HEK293 (cell line): Measurements from ENCODE around the gene PLA2G4A.

Experiments used
- CTCF ChIA-PET: fragments of 350-600 bp; formaldehyde crosslinking; extraction: SDS; loops from one replicate; lab custom pipeline; 2021; ENCODE audit warnings: antibody characterized with exemption; lab: Yijun Ruan, JAX
- POLR2A ChIA-PET: fragments of 300-600 bp; formaldehyde crosslinking; extraction: SDS; loops from one replicate; lab custom pipeline; 2020; ENCODE audit warnings: antibody characterized with exemption, inconsistent platforms; lab: Yijun Ruan, JAX
- H3K27ac ChIP-seq: fragments of 200-500 bp; sonication (Bioruptor generic); 2 replicates; pipeline ENCODE4 v1.5.1; 2014; ENCODE audit warnings: low read depth, low read length, control low read depth, inconsistent platforms; ENCODE audit errors: extremely low read depth
- H3K36me3 ChIP-seq, 2 experiments: fragments of 200-500 bp in 1 of 2; sonication (Bioruptor generic) in 1 of 2; 1 replicate in 1 of 2; 2 replicates in 1 of 2; pipeline ENCODE4 v1.5.1; 2014 to 2017; ENCODE audit warnings: inconsistent platforms in 2 of 2, low read length in 2 of 2; ENCODE audit not compliant: control insufficient read depth in 2 of 2, insufficient read depth in 1 of 2
- H3K4me1 ChIP-seq: fragments of 200-500 bp; sonication (Bioruptor generic); 2 replicates; pipeline ENCODE4 v1.5.1; 2014; ENCODE audit warnings: mild to moderate bottlenecking, low read length, inconsistent platforms; ENCODE audit not compliant: control insufficient read depth, insufficient read depth
- H3K4me3 ChIP-seq: 2 replicates; pipeline ENCODE4 v1.5.1; 2011; ENCODE audit warnings: low read depth, mild to moderate bottlenecking, control low read depth, low read length, moderate library complexity
- H3K9me3 ChIP-seq: fragments of 200-500 bp; sonication (Bioruptor generic); 2 replicates; pipeline ENCODE4 v1.5.1; 2014; ENCODE audit warnings: low read depth, low read length, inconsistent platforms; ENCODE audit not compliant: control insufficient read depth, insufficient read depth
- GLI4 ChIP-seq: fragments of 450-650 bp; formaldehyde crosslinking; IDR thresholded peaks from 2 replicates; pipeline ENCODE4 v1.5.1; 2016; ENCODE audit warnings: missing biosample characterization, missing genetic modification characterization
- HOXC10 ChIP-seq: sonication (generic); formaldehyde crosslinking; IDR thresholded peaks from 2 replicates; pipeline ENCODE4 v1.8.1; 2023; ENCODE audit warnings: mild to moderate bottlenecking, missing genetic modification reagents
- REPIN1 ChIP-seq: fragments of 450-650 bp; formaldehyde crosslinking; IDR thresholded peaks from 2 replicates; pipeline ENCODE4 v1.5.1; 2017; ENCODE audit warnings: missing biosample characterization, missing genetic modification characterization, low read depth
- SCRT1 ChIP-seq: fragments of 450-650 bp; formaldehyde crosslinking; IDR thresholded peaks from 2 replicates; pipeline ENCODE4 v1.5.1; 2016; ENCODE audit warnings: missing biosample characterization, missing genetic modification characterization, borderline replicate concordance
- ZNF223 ChIP-seq: fragments of 450-650 bp; formaldehyde crosslinking; IDR thresholded peaks from 2 replicates; pipeline ENCODE4 v1.5.1; 2016; ENCODE audit warnings: missing biosample characterization, missing genetic modification characterization
- ZNF341 ChIP-seq: fragments of 450-650 bp; formaldehyde crosslinking; IDR thresholded peaks from 2 replicates; pipeline ENCODE4; 2016; ENCODE audit warnings: low read depth, missing biosample characterization, missing genetic modification characterization
- ZNF501 ChIP-seq: fragments of 450-650 bp; formaldehyde crosslinking; IDR thresholded peaks from 2 replicates; pipeline ENCODE4 v1.5.1; 2016; ENCODE audit warnings: missing biosample characterization, missing genetic modification characterization
- ZNF544 ChIP-seq: fragments of 450-650 bp; formaldehyde crosslinking; IDR thresholded peaks from 2 replicates; pipeline ENCODE4 v1.5.0; 2017; ENCODE audit warnings: missing biosample characterization, missing genetic modification characterization
- ZNF585B ChIP-seq: fragments of 450-650 bp; formaldehyde crosslinking; IDR thresholded peaks from 2 replicates; pipeline ENCODE4 v1.5.1; 2016; ENCODE audit warnings: missing biosample characterization, missing genetic modification characterization
- ZNF626 ChIP-seq: fragments of 450-650 bp; sonication (Bioruptor Pico); formaldehyde crosslinking; IDR thresholded peaks from 2 replicates; pipeline ENCODE4 v1.5.1; 2018; ENCODE audit warnings: missing biosample characterization, missing genetic modification characterization, inconsistent platforms
- ZNF658 ChIP-seq: fragments of 450-650 bp; formaldehyde crosslinking; IDR thresholded peaks from 2 replicates; pipeline ENCODE4; 2016; ENCODE audit warnings: missing biosample characterization, missing genetic modification characterization
- ZNF830 ChIP-seq: fragments of 450-650 bp; IDR thresholded peaks from 2 replicates; pipeline ENCODE4 v1.5.0; 2018; ENCODE audit warnings: missing biosample characterization, missing genetic modification characterization, low read depth, mild to moderate bottlenecking, moderate library complexity
- TF ChIP-seq, protein P1 (sequence below): fragments of 450-650 bp; formaldehyde crosslinking; IDR thresholded peaks from 2 replicates; pipeline ENCODE4 v1.5.1; 2016; ENCODE audit warnings: missing biosample characterization, missing genetic modification characterization, borderline replicate concordance
- TF ChIP-seq, protein P2 (sequence below): fragments of 450-650 bp; formaldehyde crosslinking; IDR thresholded peaks from 2 replicates; pipeline ENCODE4 v1.5.1; 2016; ENCODE audit warnings: missing biosample characterization, missing genetic modification characterization
- TF ChIP-seq, protein P3 (sequence below): fragments of 450-650 bp; formaldehyde crosslinking; conservative IDR thresholded peaks from 2 replicates; pipeline ENCODE4 v1.5.1; 2016; ENCODE audit warnings: low read depth, missing biosample characterization, missing genetic modification characterization
- TF ChIP-seq, protein P4 (sequence below): fragments of 450-650 bp; formaldehyde crosslinking; IDR thresholded peaks from 2 replicates; pipeline ENCODE4; 2016; ENCODE audit warnings: missing biosample characterization, missing genetic modification characterization
- TF ChIP-seq, protein P5 (sequence below): fragments of 450-650 bp; formaldehyde crosslinking; IDR thresholded peaks from 2 replicates; pipeline ENCODE4 v1.5.1; 2016; ENCODE audit warnings: missing biosample characterization, missing genetic modification characterization, low read depth
- TF ChIP-seq, protein P6 (sequence below): fragments of 450-650 bp; formaldehyde crosslinking; IDR thresholded peaks from 2 replicates; pipeline ENCODE4 v1.5.1; 2017; ENCODE audit warnings: missing biosample characterization, missing genetic modification characterization

Gene PLA2G4A

DNA sequence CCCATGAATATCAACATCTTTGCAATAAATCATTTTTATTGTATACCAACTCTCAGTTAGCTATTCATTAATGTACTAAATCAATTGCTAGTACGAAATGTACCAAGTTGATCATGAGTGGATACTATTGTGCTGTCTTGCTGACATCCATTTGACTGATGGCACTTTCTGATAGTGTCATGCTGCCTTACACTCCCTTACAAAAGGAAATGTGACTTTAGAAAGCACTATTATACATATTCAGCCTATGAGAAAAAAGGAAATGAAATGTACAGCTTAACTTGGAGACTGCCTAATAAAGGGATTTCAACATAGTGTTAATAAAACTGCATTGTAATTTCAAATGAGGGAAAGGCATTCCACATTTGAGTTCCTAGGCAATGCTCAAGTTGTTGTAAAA, 52.2 kb downstream of the PLA2G4A start:
- Histone ChIP-seq H3K27ac (no peak overlapping the region), H3K36me3 (no peaks in the 10 kb centered on the region), H3K4me1 (no peaks in the 10 kb centered on the region), H3K4me3 (no peak overlapping the region), H3K9me3 (no peaks in the 10 kb centered on the region)
- POLR2A ChIA-PET, result no interaction called here
- CTCF ChIA-PET, result no interaction called here
- TF ChIP-seq ZNF501 (tag by site-specific recombination), result no peak
- TF ChIP-seq ZNF658 (tag by site-specific recombination), result no peak
- no peak for TF ChIP-seq ZNF626 (tag by site-specific recombination)
- TF ChIP-seq ZNF544 (tag by site-specific recombination), result no peak
- TF ChIP-seq, protein P1, sequence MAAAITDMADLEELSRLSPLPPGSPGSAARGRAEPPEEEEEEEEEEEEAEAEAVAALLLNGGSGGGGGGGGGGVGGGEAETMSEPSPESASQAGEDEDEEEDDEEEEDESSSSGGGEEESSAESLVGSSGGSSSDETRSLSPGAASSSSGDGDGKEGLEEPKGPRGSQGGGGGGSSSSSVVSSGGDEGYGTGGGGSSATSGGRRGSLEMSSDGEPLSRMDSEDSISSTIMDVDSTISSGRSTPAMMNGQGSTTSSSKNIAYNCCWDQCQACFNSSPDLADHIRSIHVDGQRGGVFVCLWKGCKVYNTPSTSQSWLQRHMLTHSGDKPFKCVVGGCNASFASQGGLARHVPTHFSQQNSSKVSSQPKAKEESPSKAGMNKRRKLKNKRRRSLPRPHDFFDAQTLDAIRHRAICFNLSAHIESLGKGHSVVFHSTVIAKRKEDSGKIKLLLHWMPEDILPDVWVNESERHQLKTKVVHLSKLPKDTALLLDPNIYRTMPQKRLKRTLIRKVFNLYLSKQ (tag by site-specific recombination), result no peak
- no peak for TF ChIP-seq HOXC10 (CRISPR knock-in tag)
- TF ChIP-seq, protein P2, sequence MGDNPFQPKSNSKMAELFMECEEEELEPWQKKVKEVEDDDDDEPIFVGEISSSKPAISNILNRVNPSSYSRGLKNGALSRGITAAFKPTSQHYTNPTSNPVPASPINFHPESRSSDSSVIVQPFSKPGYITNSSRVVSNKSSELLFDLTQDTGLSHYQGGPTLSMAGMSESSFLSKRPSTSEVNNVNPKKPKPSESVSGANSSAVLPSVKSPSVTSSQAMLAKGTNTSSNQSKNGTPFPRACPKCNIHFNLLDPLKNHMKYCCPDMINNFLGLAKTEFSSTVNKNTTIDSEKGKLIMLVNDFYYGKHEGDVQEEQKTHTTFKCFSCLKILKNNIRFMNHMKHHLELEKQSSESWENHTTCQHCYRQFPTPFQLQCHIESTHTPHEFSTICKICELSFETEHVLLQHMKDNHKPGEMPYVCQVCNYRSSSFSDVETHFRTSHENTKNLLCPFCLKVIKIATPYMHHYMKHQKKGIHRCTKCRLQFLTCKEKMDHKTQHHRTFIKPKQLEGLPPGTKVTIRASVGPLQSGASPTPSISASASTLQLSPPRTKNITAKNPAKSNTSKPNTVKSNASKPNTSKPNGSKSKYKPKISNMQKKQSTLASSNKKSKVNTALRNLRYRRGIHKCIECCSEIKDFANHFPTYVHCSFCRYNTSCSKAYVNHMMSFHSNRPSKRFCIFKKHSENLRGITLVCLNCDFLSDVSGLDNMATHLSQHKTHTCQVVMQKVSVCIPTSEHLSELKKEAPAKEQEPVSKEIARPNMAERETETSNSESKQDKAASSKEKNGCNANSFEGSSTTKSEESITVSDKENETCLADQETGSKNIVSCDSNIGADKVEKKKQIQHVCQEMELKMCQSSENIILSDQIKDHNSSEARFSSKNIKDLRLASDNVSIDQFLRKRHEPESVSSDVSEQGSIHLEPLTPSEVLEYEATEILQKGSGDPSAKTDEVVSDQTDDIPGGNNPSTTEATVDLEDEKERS (tag by site-specific recombination), result no peak
- TF ChIP-seq ZNF585B (tag by site-specific recombination), result no peak
- TF ChIP-seq, protein P3, sequence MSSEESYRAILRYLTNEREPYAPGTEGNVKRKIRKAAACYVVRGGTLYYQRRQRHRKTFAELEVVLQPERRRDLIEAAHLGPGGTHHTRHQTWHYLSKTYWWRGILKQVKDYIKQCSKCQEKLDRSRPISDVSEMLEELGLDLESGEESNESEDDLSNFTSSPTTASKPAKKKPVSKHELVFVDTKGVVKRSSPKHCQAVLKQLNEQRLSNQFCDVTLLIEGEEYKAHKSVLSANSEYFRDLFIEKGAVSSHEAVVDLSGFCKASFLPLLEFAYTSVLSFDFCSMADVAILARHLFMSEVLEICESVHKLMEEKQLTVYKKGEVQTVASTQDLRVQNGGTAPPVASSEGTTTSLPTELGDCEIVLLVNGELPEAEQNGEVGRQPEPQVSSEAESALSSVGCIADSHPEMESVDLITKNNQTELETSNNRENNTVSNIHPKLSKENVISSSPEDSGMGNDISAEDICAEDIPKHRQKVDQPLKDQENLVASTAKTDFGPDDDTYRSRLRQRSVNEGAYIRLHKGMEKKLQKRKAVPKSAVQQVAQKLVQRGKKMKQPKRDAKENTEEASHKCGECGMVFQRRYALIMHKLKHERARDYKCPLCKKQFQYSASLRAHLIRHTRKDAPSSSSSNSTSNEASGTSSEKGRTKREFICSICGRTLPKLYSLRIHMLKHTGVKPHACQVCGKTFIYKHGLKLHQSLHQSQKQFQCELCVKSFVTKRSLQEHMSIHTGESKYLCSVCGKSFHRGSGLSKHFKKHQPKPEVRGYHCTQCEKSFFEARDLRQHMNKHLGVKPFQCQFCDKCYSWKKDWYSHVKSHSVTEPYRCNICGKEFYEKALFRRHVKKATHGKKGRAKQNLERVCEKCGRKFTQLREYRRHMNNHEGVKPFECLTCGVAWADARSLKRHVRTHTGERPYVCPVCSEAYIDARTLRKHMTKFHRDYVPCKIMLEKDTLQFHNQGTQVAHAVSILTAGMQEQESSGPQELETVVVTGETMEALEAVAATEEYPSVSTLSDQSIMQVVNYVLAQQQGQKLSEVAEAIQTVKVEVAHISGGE (tag by site-specific recombination), result no peak
- TF ChIP-seq REPIN1, result no peak
- no peak for TF ChIP-seq ZNF830 (tag by site-specific recombination)
- TF ChIP-seq, protein P4, sequence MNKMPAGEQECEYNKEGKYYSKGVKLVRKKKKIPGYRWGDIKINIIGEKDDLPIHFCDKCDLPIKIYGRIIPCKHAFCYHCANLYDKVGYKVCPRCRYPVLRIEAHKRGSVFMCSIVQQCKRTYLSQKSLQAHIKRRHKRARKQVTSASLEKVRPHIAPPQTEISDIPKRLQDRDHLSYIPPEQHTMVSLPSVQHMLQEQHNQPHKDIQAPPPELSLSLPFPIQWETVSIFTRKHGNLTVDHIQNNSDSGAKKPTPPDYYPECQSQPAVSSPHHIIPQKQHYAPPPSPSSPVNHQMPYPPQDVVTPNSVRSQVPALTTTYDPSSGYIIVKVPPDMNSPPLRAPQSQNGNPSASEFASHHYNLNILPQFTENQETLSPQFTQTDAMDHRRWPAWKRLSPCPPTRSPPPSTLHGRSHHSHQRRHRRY (tag by site-specific recombination), result no peak

DNA sequence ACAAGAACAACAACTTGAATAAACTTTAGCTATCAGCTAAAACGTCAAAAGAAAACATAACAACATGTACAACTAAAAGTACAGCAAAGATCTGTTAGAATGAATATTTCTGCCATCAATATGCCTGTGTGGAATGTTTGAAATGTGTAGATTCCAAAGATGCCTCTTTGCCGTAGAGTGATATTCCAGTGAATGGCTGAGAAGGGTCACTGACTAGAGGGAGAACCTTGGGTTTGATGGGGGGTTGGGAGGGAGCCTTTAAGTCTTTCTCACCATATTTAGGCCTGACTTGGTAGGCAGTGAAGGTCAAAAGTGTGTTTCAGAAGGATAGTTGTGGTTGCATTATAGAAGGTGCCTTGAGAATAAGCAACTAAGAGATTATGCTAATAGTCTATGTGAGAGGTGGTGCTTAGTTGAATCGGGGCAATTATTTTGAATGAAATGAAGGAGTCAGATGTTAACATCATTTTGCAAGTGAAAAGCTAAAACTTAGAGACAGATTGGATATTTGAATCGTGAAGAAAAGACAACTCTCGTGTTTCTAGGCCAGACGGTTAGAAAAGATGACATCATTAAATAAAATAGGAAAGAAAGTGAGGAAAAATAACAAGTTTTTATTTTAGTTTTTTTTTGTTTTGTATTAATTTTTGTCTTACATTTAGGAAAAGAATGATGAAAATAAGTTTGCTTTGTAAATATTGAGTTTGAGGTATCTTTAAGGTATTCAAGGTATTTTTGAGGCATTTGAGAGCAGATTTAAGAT, 53.8 kb downstream of the PLA2G4A start:
- no peak for TF ChIP-seq ZNF223
- TF ChIP-seq, protein P5, sequence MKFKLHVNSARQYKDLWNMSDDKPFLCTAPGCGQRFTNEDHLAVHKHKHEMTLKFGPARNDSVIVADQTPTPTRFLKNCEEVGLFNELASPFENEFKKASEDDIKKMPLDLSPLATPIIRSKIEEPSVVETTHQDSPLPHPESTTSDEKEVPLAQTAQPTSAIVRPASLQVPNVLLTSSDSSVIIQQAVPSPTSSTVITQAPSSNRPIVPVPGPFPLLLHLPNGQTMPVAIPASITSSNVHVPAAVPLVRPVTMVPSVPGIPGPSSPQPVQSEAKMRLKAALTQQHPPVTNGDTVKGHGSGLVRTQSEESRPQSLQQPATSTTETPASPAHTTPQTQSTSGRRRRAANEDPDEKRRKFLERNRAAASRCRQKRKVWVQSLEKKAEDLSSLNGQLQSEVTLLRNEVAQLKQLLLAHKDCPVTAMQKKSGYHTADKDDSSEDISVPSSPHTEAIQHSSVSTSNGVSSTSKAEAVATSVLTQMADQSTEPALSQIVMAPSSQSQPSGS (tag by site-specific recombination), result peak; percentile 79
- no peak for TF ChIP-seq SCRT1 (tag by site-specific recombination)
- TF ChIP-seq ZNF501 (tag by site-specific recombination), result no peak
- no peak for TF ChIP-seq GLI4 (tag by site-specific recombination)
- TF ChIP-seq ZNF341, result no peak
- TF ChIP-seq, protein P6, sequence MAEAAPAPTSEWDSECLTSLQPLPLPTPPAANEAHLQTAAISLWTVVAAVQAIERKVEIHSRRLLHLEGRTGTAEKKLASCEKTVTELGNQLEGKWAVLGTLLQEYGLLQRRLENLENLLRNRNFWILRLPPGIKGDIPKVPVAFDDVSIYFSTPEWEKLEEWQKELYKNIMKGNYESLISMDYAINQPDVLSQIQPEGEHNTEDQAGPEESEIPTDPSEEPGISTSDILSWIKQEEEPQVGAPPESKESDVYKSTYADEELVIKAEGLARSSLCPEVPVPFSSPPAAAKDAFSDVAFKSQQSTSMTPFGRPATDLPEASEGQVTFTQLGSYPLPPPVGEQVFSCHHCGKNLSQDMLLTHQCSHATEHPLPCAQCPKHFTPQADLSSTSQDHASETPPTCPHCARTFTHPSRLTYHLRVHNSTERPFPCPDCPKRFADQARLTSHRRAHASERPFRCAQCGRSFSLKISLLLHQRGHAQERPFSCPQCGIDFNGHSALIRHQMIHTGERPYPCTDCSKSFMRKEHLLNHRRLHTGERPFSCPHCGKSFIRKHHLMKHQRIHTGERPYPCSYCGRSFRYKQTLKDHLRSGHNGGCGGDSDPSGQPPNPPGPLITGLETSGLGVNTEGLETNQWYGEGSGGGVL (tag by site-specific recombination), result no peak
- no peaks in the 10 kb centered on the region for H3K4me1 ChIP-seq
- no peaks in the 10 kb centered on the region for H3K9me3 ChIP-seq
- POLR2A ChIA-PET, result no interaction called here
- CTCF ChIA-PET, result no interaction called here
- no peak overlapping the region for H3K27ac ChIP-seq
- no peak overlapping the region for H3K4me3 ChIP-seq
- no peaks in the 10 kb centered on the region for H3K36me3 ChIP-seq
